ENCODE data around the gene INPP5K. TPM values are rescaled to one million over a fixed set of nuclear protein-coding genes. Genes with fewer than 3 reads are reported as not detected.

Gene INPP5K
- total and polyA plus RNA-seq, 2 donors (not counting 1 experiment from before 2014, with no cell fraction given), result 53.8 to 77.9 TPM

DNA sequence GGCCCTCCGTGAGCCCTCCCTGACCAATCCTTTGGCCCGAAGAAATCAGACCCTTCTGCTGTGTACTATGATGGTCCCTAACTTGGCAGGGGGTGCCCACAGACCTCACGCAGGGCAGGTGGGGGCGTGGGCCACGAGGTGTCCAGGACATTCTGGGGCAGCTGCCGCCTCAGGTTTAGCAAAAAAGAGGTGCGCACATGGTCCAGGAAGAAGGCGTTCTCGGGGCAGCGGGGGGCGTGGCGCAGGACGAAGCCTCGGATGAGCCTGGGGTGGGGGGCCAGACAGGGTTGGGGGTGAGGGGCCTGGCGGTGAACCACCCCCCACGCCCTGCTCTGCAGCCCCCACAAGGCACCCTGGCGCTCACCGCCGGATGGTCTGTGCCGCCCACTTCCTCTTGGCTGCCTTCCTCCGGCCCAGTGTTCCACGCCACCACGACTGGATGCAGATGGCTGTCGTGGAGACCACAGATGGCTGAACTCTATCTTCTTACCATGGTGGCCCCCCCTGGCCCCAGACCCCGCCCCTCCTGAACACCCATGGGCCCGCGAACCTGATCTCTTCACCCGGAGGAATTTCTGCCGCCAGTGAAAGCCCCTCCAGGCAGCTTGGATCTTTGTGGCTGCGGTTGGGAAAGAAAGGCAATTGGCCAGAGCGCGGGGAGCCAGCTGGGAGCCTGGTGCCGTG, 46.2 kb downstream of the INPP5K start:
- peaks cover 0 to 34% of the 10 kb centered on the region in 2 experiments for H3K36me3 ChIP-seq (replicated peaks in 1 of 2; ENCODE audit: control extremely low read depth in 1 of 2, control insufficient read depth in 1 of 2, extremely low read depth in 1 of 2, insufficient read depth in 2 of 2, low read length in 1 of 2)
- H3K27me3 ChIP-seq (replicated peaks in 1 of 4; ENCODE audit: control extremely low read depth in 1 of 4, control insufficient read depth in 3 of 4, insufficient read depth in 4 of 4, low read length in 3 of 4), result no peaks in the 10 kb centered on the region
- no peak overlapping the region for H3K9ac ChIP-seq (ENCODE audit: low read length)
- intact Hi-C loops (cut with micrococcal nuclease), result loop anchor here (5.0 kb wide), 1 partner anchor 103 kb away; no protein-coding TSS in a partner anchor
- no peak for ATAC-seq (ENCODE audit: low read depth)
- peaks cover 25 to 41% of the 10 kb centered on the region in 2 donors for H3K4me1 ChIP-seq (ENCODE audit: control insufficient read depth in 2 of 2, insufficient read depth in 2 of 2, low read length in 2 of 2)
- H3K27me3 Mint-ChIP-seq, result no peaks in the 10 kb centered on the region
- POLR2A ChIA-PET, result no interaction called here
- TF ChIP-seq, protein P1, sequence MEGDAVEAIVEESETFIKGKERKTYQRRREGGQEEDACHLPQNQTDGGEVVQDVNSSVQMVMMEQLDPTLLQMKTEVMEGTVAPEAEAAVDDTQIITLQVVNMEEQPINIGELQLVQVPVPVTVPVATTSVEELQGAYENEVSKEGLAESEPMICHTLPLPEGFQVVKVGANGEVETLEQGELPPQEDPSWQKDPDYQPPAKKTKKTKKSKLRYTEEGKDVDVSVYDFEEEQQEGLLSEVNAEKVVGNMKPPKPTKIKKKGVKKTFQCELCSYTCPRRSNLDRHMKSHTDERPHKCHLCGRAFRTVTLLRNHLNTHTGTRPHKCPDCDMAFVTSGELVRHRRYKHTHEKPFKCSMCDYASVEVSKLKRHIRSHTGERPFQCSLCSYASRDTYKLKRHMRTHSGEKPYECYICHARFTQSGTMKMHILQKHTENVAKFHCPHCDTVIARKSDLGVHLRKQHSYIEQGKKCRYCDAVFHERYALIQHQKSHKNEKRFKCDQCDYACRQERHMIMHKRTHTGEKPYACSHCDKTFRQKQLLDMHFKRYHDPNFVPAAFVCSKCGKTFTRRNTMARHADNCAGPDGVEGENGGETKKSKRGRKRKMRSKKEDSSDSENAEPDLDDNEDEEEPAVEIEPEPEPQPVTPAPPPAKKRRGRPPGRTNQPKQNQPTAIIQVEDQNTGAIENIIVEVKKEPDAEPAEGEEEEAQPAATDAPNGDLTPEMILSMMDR (IDR thresholded peaks at IDR 0.05), result no peak
- no peak for TF ChIP-seq EZH2 (IDR thresholded peaks at IDR 0.05; ENCODE audit: borderline replicate concordance, insufficient read depth, low read depth, low read length, poor library complexity, severe bottlenecking)
- H3K79me2 ChIP-seq (ENCODE audit: control insufficient read depth, insufficient read depth, low read length), result peaks cover 17% of the 10 kb centered on the region
- peak; percentile 28 for DNase-seq
- H3K27ac Mint-ChIP-seq, result no peak overlapping the region
- H4K20me1 ChIP-seq (ENCODE audit: control insufficient read depth, insufficient read depth, low read length, poor library complexity, severe bottlenecking), result peaks cover 54% of the 10 kb centered on the region
- H3K27ac ChIP-seq (ENCODE audit: low read length in 2 of 2), result no peak overlapping the region
- no peak overlapping the region for H3K4me3 ChIP-seq (ENCODE audit: control extremely low read depth in 1 of 5, extremely low read depth in 1 of 5, insufficient read depth in 1 of 5, low read depth in 2 of 5, low read length in 4 of 5)
- no peak overlapping the region for H2AFZ ChIP-seq (ENCODE audit: insufficient read depth, low read depth, low read length, poor library complexity, severe bottlenecking)
- H3K4me3 Mint-ChIP-seq, result no peak overlapping the region
- WGBS (ENCODE audit: insufficient coverage), result 53% methylated on average over 33 of the region's 33 CpGs
- peak overlapping the region; percentile 12 for H3K4me2 ChIP-seq (replicated peaks; ENCODE audit: low read depth, low read length, poor library complexity, severe bottlenecking)
- peaks cover 30% of the 10 kb centered on the region for H3K4me1 Mint-ChIP-seq
- no peaks in the 10 kb centered on the region for H3K9me3 ChIP-seq (ENCODE audit: control extremely low read depth in 1 of 3, control insufficient read depth in 2 of 3, insufficient read depth in 1 of 3, low read length in 2 of 3)
- H3K9me3 Mint-ChIP-seq (ENCODE audit: insufficient read depth), result no peaks in the 10 kb centered on the region
- CTCF ChIA-PET, result no interaction called here

DNA sequence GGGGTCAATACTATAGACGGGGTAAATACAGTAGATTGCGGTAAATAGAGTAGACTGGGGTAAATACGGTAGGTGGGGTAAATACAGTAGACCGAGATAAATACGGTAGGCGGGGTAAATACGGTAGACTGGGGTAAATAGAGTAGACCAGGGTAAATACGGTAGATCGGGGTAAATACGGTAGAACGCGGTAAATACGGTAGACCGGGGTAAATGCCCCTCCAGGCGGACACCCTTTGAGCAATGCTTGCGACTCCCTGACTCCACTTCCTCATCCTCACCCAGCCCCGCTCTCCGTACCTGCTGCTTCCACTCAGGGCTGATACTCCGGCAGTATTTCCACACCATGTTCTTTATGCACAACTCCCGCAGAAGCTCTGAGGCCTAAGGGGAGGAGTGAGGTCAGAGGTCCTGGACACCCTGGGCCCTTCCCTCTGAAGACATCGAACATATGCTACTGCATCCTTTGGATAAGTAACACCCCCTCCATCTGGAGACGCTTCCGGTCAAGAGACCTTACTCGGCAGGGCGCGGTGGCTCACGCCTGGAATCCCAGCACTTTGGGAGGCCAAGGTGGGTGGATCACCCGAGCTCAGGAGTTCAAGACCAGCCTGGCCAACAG, 47.1 kb downstream of the INPP5K start:
- H3K27me3 ChIP-seq (replicated peaks in 1 of 4; ENCODE audit: control extremely low read depth in 1 of 4, control insufficient read depth in 3 of 4, insufficient read depth in 4 of 4, low read length in 3 of 4), result no peaks in the 10 kb centered on the region
- H3K27ac ChIP-seq (ENCODE audit: low read length in 2 of 2), result no peak overlapping the region
- no peak overlapping the region for H2AFZ ChIP-seq (ENCODE audit: insufficient read depth, low read depth, low read length, poor library complexity, severe bottlenecking)
- ChIA-PET CTCF (no interaction called here), POLR2A (no interaction called here)
- no peak overlapping the region for H3K4me3 ChIP-seq (ENCODE audit: control extremely low read depth in 1 of 5, extremely low read depth in 1 of 5, insufficient read depth in 1 of 5, low read depth in 2 of 5, low read length in 4 of 5)
- 94% methylated on average over 22 of the region's 28 CpGs for WGBS (ENCODE audit: insufficient coverage)
- peaks cover 16 to 33% of the 10 kb centered on the region in 2 donors for H3K4me1 ChIP-seq (ENCODE audit: control insufficient read depth in 2 of 2, insufficient read depth in 2 of 2, low read length in 2 of 2)
- Mint-ChIP-seq H3K27me3 (no peaks in the 10 kb centered on the region), H3K9me3 (ENCODE audit: insufficient read depth) (no peaks in the 10 kb centered on the region), H3K4me1 (peaks cover 22% of the 10 kb centered on the region), H3K4me3 (no peak overlapping the region), H3K27ac (no peak overlapping the region)
- H3K4me2 ChIP-seq (replicated peaks; ENCODE audit: low read depth, low read length, poor library complexity, severe bottlenecking), result no peak overlapping the region
- ATAC-seq (ENCODE audit: low read depth), result no peak
- H3K36me3 ChIP-seq (replicated peaks in 1 of 2; ENCODE audit: control extremely low read depth in 1 of 2, control insufficient read depth in 1 of 2, extremely low read depth in 1 of 2, insufficient read depth in 2 of 2, low read length in 1 of 2), result peaks cover 0 to 34% of the 10 kb centered on the region in 2 experiments
- TF ChIP-seq, protein P1 (IDR thresholded peaks at IDR 0.05), result no peak
- no peak for TF ChIP-seq EZH2 (IDR thresholded peaks at IDR 0.05; ENCODE audit: borderline replicate concordance, insufficient read depth, low read depth, low read length, poor library complexity, severe bottlenecking)
- H4K20me1 ChIP-seq (ENCODE audit: control insufficient read depth, insufficient read depth, low read length, poor library complexity, severe bottlenecking), result peaks cover 55% of the 10 kb centered on the region
- H3K9ac ChIP-seq (ENCODE audit: low read length), result no peak overlapping the region
- peak; percentile 17 for DNase-seq
- intact Hi-C loops (cut with micrococcal nuclease), result no loop called here
- H3K9me3 ChIP-seq (ENCODE audit: control extremely low read depth in 1 of 3, control insufficient read depth in 2 of 3, insufficient read depth in 1 of 3, low read length in 2 of 3), result no peaks in the 10 kb centered on the region
- peaks cover 17% of the 10 kb centered on the region for H3K79me2 ChIP-seq (ENCODE audit: control insufficient read depth, insufficient read depth, low read length)

Data from B cell (primary cell).